Fibroblast of peridontal ligament (primary cell): ENCODE results near the gene PAIP2B.
"Not testable (repeated sequence)": the region's sequence is repeated elsewhere in the genome, so short reads cannot be mapped to it uniquely, and the experiment has no call there.

Experiments
- DNase-seq: peaks from one replicate; pipeline ENCODE4 v3.0.0-alpha.2; 2010; ENCODE audit errors: extremely low read depth

PAIP2B gene

GRCh38 chr2:71226965-71227560, at the start of gene PAIP2B:
Gene PAIP2B, minus strand, starts transcription at chr2:71227103. Its CDS starts 24,514 bp downstream, at chr2:71202589.
- peak; percentile 96 for DNase-seq

- no peak for DNase-seq
These were observed 49.0 kb upstream of the PAIP2B start for GRCh38 chr2:71275939-71276310.

- DNase-seq: no peak
These were observed 42.7 kb upstream of the PAIP2B start for GRCh38 chr2:71269511-71270090.

GRCh38 chr2:71263386-71263785, 36.5 kb upstream of the PAIP2B start:
- no peak for DNase-seq

- no peak for DNase-seq
These were observed 34.6 kb upstream of the PAIP2B start for GRCh38 chr2:71261534-71261933.

GRCh38 chr2:71256421-71256820, 29.5 kb upstream of the PAIP2B start:
- DNase-seq: no peak

- DNase-seq: no peak
These were observed 27.9 kb upstream of the PAIP2B start for GRCh38 chr2:71254776-71255175.

- no peak for DNase-seq
These were observed 27.2 kb upstream of the PAIP2B start for GRCh38 chr2:71254078-71254477.

- DNase-seq: no peak
These were observed 26.6 kb upstream of the PAIP2B start for GRCh38 chr2:71253476-71253875.

GRCh38 chr2:71252862-71253261, 26.0 kb upstream of the PAIP2B start:
- no peak for DNase-seq

- DNase-seq: no peak
These were observed 24.0 kb upstream of the PAIP2B start for GRCh38 chr2:71250935-71251334.

- no peak for DNase-seq
These were observed 17.4 kb upstream of the PAIP2B start for GRCh38 chr2:71244302-71244660.

- DNase-seq: no peak
These were observed 16.9 kb upstream of the PAIP2B start for GRCh38 chr2:71243634-71244301.

GRCh38 chr2:71240794-71241193, 13.9 kb upstream of the PAIP2B start:
- no peak for DNase-seq

- no peak for DNase-seq
These were observed 11.2 kb upstream of the PAIP2B start for GRCh38 chr2:71238089-71238488.

- no peak for DNase-seq
These were observed 9.2 kb upstream of the PAIP2B start for GRCh38 chr2:71235930-71236587.

GRCh38 chr2:71233072-71233471, 6.2 kb upstream of the PAIP2B start:
- DNase-seq: not testable (repeated sequence)

GRCh38 chr2:71226096-71226964, 573 bp downstream of the PAIP2B start:
- no peak for DNase-seq

GRCh38 chr2:71224935-71225334, 2.0 kb downstream of the PAIP2B start:
- no peak for DNase-seq

- no peak for DNase-seq
These were observed 2.4 kb downstream of the PAIP2B start for GRCh38 chr2:71224457-71224856.

- DNase-seq: peak; percentile 7
These were observed 3.1 kb downstream of the PAIP2B start for GRCh38 chr2:71223767-71224333.

- no peak for DNase-seq
These were observed 6.2 kb downstream of the PAIP2B start for GRCh38 chr2:71220743-71221142.
